ENCODE measurements around the gene SPANXN2.

DNA sequence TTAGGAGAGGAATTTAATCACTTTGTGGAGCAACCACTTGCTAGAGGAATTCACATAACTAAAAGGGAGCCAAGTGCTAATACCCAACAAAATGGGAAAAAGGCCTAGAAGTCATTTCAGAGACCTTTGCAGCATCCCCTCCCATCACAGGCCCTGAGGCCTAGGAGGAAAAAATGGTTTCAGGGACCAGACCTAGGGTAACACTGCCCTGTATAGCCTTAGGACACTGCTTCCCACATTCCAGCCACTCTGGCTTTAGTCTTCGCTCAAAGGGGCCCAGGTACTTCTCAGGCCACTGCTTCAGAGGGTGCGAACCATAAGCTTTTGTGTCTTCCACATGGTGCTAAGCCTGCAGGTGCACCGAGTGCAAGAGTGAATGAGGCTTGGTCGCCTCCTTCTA lies 19.1 kb downstream of the SPANXN2 start:
- TF ChIP-seq, protein P1, sequence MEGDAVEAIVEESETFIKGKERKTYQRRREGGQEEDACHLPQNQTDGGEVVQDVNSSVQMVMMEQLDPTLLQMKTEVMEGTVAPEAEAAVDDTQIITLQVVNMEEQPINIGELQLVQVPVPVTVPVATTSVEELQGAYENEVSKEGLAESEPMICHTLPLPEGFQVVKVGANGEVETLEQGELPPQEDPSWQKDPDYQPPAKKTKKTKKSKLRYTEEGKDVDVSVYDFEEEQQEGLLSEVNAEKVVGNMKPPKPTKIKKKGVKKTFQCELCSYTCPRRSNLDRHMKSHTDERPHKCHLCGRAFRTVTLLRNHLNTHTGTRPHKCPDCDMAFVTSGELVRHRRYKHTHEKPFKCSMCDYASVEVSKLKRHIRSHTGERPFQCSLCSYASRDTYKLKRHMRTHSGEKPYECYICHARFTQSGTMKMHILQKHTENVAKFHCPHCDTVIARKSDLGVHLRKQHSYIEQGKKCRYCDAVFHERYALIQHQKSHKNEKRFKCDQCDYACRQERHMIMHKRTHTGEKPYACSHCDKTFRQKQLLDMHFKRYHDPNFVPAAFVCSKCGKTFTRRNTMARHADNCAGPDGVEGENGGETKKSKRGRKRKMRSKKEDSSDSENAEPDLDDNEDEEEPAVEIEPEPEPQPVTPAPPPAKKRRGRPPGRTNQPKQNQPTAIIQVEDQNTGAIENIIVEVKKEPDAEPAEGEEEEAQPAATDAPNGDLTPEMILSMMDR (IDR thresholded peaks at IDR 0.05): no peak
- no peak for TF ChIP-seq POLR2A (IDR thresholded peaks at IDR 0.05)

All from Peyer's patch (tissue), 4 donors.